SH-SY5Y (cell line): ENCODE results near the gene MET.

ENCODE experiments used
- GATA2 ChIP-seq: IDR thresholded peaks from 2 replicates; pipeline ENCODE4 v1.6.1; 2011; ENCODE audit warnings: mild to moderate bottlenecking, low read depth, low read length
- GATA3 ChIP-seq: IDR thresholded peaks from 2 replicates; pipeline ENCODE4 v1.6.1; 2011; ENCODE audit warnings: low read depth, mild to moderate bottlenecking, low read length, moderate library complexity

The MET gene

DNA sequence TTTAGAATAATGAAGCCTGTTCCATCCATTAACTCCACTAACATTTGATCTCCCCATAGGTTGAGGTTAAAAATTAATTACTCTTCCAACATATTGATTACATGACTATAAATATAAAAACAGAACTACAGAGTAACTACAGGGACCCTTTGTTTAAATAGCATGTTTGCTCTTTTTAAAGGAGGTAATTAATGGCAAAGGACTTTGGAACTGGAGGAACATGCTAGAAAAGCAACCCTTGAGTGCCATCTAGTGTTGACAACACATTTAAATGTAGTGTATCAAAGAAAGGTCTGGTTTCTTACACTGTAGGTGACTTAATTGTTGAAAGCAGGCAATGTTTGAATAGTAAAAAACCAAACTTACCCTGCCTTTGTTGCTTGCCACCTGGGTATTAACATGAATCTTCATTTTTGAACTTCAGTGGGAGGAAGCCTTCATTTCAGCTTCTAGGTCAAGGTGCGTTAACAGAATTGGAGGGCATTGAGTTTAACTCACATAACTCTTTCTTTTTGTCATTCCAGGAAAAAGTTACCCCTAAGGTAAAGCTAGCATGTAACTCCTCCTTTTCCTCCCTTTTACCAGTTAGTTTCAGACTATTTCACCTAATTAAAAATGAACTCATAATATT is 137.8 kb downstream of the MET start:
- no peak for TF ChIP-seq GATA3
- no peak for TF ChIP-seq GATA2

- TF ChIP-seq GATA3 = no peak
These were observed 138.5 kb downstream of the MET start for GRCh38 chr7:116810267-116811116.

GRCh38 chr7:116811768-116812167 is 139.8 kb downstream of the MET start:
- TF ChIP-seq GATA2 (no peak), GATA3 (no peak)

DNA sequence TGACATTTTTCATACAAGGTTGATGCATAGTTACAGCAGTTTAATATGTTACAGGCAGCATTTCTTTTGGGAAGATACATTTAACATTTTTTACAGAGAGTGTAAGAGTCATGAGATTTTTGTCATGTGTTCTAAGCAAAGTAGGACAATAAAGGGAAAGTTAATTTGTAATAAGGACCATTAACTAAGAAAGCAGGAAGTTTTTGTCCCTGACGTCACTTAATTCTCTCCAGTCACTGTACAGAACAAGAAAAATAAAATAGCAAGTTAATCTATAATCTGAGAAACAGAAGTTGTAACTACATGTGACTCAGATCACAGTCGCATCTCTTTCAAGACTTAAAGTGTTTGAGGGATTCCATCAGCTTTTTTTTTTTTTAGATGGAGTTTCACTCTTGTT is 140.9 kb downstream of the MET start:
- TF ChIP-seq GATA3 (no peak), GATA2 (no peak)

- TF ChIP-seq GATA3 = no peak
- TF ChIP-seq GATA2 = peak; percentile 26; the same call in 1 of the 2 replicates
These were observed 143.0 kb downstream of the MET start for GRCh38 chr7:116815041-116815440.

DNA sequence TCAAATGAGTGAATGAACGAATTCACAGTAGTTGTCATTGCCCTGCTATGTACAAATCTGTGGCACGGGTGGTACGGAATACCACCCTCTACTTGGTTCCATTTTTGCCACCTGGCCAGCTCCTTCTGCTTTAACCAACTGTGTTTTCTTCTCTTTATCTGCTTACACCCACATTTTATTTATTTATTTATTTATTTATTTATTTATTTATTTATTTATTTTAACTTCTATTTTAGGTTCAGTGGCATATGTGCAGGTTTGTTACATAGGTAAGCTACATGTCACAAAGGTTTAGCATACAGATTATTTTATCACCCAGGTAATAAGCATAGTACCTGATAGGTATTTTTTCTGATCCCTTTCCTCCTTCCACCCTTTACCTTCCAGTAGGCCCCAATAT is 148.2 kb downstream of the MET start:
- TF ChIP-seq GATA3 (no peak), GATA2 (no peak)

- TF ChIP-seq GATA3 = no peak
- no peak for TF ChIP-seq GATA2
These were observed 152.5 kb downstream of the MET start for GRCh38 chr7:116824449-116824848.

DNA sequence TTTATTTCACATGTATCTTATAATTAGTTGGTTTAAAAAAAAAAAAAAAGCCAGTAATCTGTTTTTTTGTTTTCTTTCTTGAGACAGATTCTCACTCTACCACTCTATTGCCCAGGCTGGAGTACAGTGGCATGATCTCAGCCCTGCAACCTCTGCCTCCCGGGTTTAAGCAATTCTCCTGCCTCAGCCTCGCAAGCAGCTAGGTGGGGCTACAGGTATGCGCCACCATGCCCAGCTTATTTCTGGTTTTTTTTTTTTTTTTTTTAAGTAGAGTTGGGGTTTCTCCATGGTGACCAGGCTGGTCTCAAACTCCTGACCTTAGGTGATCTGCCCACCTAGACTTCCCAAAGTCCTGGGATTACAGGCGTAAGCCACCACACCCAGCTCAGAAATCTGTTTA is 156.3 kb downstream of the MET start:
- no peak for TF ChIP-seq GATA2
- TF ChIP-seq GATA3 = no peak

GRCh38 chr7:116829041-116829440 is 157.0 kb downstream of the MET start:
- TF ChIP-seq GATA3 (no peak), GATA2 (no peak)

- TF ChIP-seq GATA2 (no peak), GATA3 (no peak)
These were observed 157.5 kb downstream of the MET start for GRCh38 chr7:116829493-116829892.

GRCh38 chr7:116832692-116833091 is 160.7 kb downstream of the MET start:
- TF ChIP-seq GATA3 (no peak), GATA2 (no peak)

DNA sequence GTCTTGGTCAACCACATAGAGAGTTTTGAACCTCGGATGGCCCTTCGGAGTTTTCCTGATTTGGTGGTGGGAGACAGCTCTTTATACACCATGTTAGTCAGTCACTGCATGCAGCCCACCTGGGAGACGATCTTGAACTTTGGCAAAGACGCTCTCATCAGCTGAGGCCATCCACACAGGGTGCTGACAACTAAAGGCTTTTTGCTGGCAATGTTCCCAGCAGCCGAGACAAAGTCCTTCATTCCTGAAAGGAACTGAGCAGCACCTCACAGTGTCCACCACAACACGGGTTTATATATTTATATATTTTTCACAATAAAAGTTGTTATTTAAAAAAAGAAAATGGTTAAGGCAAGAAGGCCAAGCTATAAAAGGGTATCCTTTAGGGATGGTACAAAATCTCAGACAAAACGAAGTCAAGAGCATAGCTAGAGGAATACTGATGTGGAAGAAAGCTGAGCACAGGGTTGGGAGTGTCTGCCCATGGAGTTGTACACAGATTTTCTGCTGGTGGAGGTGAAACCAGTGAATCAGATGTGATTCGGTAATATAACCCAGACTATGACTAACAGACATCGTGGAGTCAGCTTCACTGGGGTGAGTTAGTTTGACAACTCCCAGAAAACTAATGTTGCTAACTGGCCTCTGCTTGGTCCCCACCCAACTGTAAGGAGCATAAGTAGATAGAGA is 163.0 kb downstream of the MET start:
- TF ChIP-seq GATA3 (no peak), GATA2 (no peak)

DNA sequence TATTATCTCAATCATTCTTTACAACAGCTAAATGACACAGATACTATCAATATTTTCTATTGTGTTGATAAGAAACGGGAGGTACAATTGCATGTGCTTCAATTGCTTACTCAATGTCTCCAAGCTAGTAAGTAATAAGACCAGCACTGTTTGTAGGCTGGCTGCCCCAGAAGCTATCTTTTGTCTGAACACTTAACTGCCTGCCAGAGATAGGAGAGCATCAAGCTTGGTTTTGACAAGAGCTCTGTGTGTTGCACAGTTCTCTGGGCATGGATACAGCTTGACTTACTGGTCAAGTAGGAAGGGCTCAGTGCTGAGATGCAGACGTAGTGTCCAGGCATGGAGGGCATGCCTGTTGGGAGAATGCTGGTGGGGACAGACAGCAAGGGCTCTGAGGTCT is 164.1 kb downstream of the MET start:
- no peak for TF ChIP-seq GATA3
- TF ChIP-seq GATA2 = no peak

- TF ChIP-seq GATA3 (no peak), GATA2 (no peak)
These were observed 164.9 kb downstream of the MET start for GRCh38 chr7:116836911-116837310.

GRCh38 chr7:116837586-116837985 is 165.6 kb downstream of the MET start:
- TF ChIP-seq GATA2 (no peak), GATA3 (no peak)

- TF ChIP-seq GATA3 (no peak), GATA2 (no peak)
These were observed 168.3 kb downstream of the MET start for GRCh38 chr7:116840256-116840655.
